Lower leg skin (tissue), 3 donors: Measurements from ENCODE around the gene CSTF1.

Source experiments
- CTCF ChIP-seq, 3 donors: fragments of 450-650 bp; IDR thresholded peaks; one replicate each; pipeline ENCODE4 v1.5.1; 2016; ENCODE audit warnings: antibody characterized with exemption in 3 of 3, mild to moderate bottlenecking in 3 of 3, moderate library complexity in 2 of 3
- POLR2A ChIP-seq, 2 donors: fragments of 450-650 bp; IDR thresholded peaks; one replicate each; pipeline ENCODE4 v1.6.1; 2016 to 2017; ENCODE audit warnings: antibody characterized with exemption in 2 of 2, mild to moderate bottlenecking in 1 of 2, moderate library complexity in 1 of 2

GRCh38 chr20:56430957-56431356 lies 38.5 kb downstream of the CSTF1 start:
- TF ChIP-seq CTCF (IDR thresholded peaks at IDR 0.05), result no peak
- no peak for TF ChIP-seq POLR2A (IDR thresholded peaks at IDR 0.05)
